Fibroblast of lung (primary cell): Measurements from ENCODE around the gene STX1A. TPM values are rescaled to one million over a fixed set of nuclear protein-coding genes. Genes with fewer than 3 reads are reported as not detected.
A peak's percentile ranks its signal among the peaks of the same experiment; 100 is the strongest.

Experiments used
- DNase-seq, 2 donors: peaks; one replicate each; pipeline versions ENCODE4 v3.0.0 to v3.0.0-alpha.2; 2010; ENCODE audit warnings: low read depth in 2 of 2
- H2AFZ ChIP-seq: 2 replicates; pipeline ENCODE4 v1.5.1; 2012; ENCODE audit warnings: low read length, control low read depth, inconsistent platforms
- H3K27ac ChIP-seq: 2 replicates; pipeline ENCODE4 v1.5.1; 2011; ENCODE audit warnings: low read length, control low read depth; ENCODE audit not compliant: insufficient read depth
- H3K27me3 ChIP-seq: 2 replicates; pipeline ENCODE4 v1.5.1; 2011; ENCODE audit warnings: mild to moderate bottlenecking, low read length; ENCODE audit not compliant: control insufficient read depth, insufficient read depth
- H3K36me3 ChIP-seq: 2 replicates; pipeline ENCODE4 v1.5.1; 2011; ENCODE audit warnings: low read length; ENCODE audit not compliant: control insufficient read depth, insufficient read depth
- H3K4me1 ChIP-seq: 2 replicates; pipeline ENCODE4 v1.5.1; 2011; ENCODE audit warnings: low read length; ENCODE audit not compliant: control insufficient read depth, insufficient read depth; ENCODE audit errors: extremely low read depth
- H3K4me2 ChIP-seq: 2 replicates; pipeline ENCODE4 v1.5.1; 2011; ENCODE audit warnings: low read length, control low read depth; ENCODE audit not compliant: insufficient read depth; ENCODE audit errors: extremely low read depth
- H3K4me3 ChIP-seq, 4 experiments: fragments of 200-600 bp in 1 of 4; sonication (generic) in 1 of 4; replicated peaks in 1 of 4; 2 replicates each; pipeline ENCODE4 v1.5.1; 2011 to 2016; ENCODE audit warnings: low read length in 4 of 4, low read depth in 3 of 4, mild to moderate bottlenecking in 3 of 4, control low read depth in 2 of 4, inconsistent platforms in 1 of 4, mixed read lengths in 1 of 4; ENCODE audit not compliant: insufficient read depth in 1 of 4; ENCODE audit errors: control extremely low read depth in 1 of 4
- H3K79me2 ChIP-seq: 2 replicates; pipeline ENCODE4 v1.5.1; 2012; ENCODE audit warnings: mild to moderate bottlenecking, low read length, inconsistent platforms; ENCODE audit not compliant: control insufficient read depth, insufficient read depth
- H3K9ac ChIP-seq: 2 replicates; pipeline ENCODE4 v1.5.1; 2011; ENCODE audit warnings: mild to moderate bottlenecking, low read length, control low read depth; ENCODE audit not compliant: insufficient read depth
- H3K9me3 ChIP-seq: 2 replicates; pipeline ENCODE4 v1.5.1; 2012; ENCODE audit warnings: low read depth, low read length; ENCODE audit not compliant: control insufficient read depth, insufficient read depth
- H4K20me1 ChIP-seq: 2 replicates; pipeline ENCODE4 v1.5.1; 2011; ENCODE audit warnings: low read length; ENCODE audit not compliant: control insufficient read depth, insufficient read depth; ENCODE audit errors: extremely low read depth
- EZH2 ChIP-seq: IDR thresholded peaks from 2 replicates; pipeline ENCODE4 v1.5.1; 2012; ENCODE audit warnings: low read length, control low read depth, mild to moderate bottlenecking; ENCODE audit errors: missing control alignments
- polyA plus RNA-seq, 2 donors: library from polyadenylated mRNA; depleted of rRNA in 1 of 2; stranded (reverse) in 1 of 2; unstranded in 1 of 2; fragments of >200 nt; gene quantifications; 2 replicates each; pipeline ENCODE4 v1.2.1, GENCODE V29; 2011 to 2012; ENCODE audit warnings: missing spikeins in 1 of 2
- total RNA-seq: library from RNA; depleted of rRNA; stranded (reverse); fragments of >200 nt; gene quantifications from 2 replicates; pipeline ENCODE4 v1.2.1, GENCODE V29; 2014
- TF ChIP-seq, protein P1 (sequence below), 2 donors: IDR thresholded peaks in 1 of 2; conservative IDR thresholded peaks in 1 of 2; 1 replicate in 1 of 2; 2 replicates in 1 of 2; pipeline ENCODE4 v1.5.1; 2011 to 2012; ENCODE audit warnings: low read length in 2 of 2, control low read depth in 1 of 2, inconsistent platforms in 1 of 2, low read depth in 1 of 2, mild to moderate bottlenecking in 1 of 2

The STX1A gene
- total and polyA plus RNA-seq, 2 donors (not counting 1 experiment from before 2014, with no cell fraction given): 7.8 to 8.1 TPM

DNA sequence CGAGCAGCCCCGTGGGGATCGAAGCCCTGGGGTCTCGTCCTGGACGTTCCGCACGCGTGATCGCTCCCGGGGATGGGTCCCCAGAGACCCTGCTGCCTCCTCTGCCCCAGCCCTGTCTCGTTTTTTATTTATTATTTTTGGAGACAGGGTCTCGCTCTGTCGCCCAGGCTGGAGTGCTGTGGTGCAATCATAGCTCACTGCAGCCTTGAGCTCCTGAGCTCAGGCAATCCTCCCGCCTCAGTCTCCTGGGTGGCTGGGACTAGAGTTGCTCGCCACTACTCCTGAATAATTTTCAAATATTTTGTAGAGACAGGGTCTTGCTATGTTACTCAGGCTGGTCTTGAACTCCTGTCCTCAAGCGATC is 319 bp upstream of the STX1A start:
- Histone ChIP-seq H3K36me3 (no peaks in the 10 kb centered on the region), H3K4me2 (peak overlapping the region; percentile 39), H3K9ac (no peak overlapping the region), H2AFZ (no peak overlapping the region), H3K27ac (no peak overlapping the region), H3K4me1 (peaks cover 28% of the 10 kb centered on the region), H4K20me1 (no peaks in the 10 kb centered on the region), H3K9me3 (no peaks in the 10 kb centered on the region), H3K27me3 (no peaks in the 10 kb centered on the region), H3K4me3 (peak overlapping the region in 3 of 4 experiments; percentile 18 to 48 (median 43)), H3K79me2 (peaks cover 33% of the 10 kb centered on the region)
- no peak for TF ChIP-seq EZH2
- TF ChIP-seq, protein P1, sequence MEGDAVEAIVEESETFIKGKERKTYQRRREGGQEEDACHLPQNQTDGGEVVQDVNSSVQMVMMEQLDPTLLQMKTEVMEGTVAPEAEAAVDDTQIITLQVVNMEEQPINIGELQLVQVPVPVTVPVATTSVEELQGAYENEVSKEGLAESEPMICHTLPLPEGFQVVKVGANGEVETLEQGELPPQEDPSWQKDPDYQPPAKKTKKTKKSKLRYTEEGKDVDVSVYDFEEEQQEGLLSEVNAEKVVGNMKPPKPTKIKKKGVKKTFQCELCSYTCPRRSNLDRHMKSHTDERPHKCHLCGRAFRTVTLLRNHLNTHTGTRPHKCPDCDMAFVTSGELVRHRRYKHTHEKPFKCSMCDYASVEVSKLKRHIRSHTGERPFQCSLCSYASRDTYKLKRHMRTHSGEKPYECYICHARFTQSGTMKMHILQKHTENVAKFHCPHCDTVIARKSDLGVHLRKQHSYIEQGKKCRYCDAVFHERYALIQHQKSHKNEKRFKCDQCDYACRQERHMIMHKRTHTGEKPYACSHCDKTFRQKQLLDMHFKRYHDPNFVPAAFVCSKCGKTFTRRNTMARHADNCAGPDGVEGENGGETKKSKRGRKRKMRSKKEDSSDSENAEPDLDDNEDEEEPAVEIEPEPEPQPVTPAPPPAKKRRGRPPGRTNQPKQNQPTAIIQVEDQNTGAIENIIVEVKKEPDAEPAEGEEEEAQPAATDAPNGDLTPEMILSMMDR (conservative IDR thresholded peaks at IDR 0.05 in 1 of 2, IDR thresholded peaks at IDR 0.05 in 1 of 2; ENCODE audit: low read depth in 1 of 2, low read length in 2 of 2): no peak
- DNase-seq: no peak

DNA sequence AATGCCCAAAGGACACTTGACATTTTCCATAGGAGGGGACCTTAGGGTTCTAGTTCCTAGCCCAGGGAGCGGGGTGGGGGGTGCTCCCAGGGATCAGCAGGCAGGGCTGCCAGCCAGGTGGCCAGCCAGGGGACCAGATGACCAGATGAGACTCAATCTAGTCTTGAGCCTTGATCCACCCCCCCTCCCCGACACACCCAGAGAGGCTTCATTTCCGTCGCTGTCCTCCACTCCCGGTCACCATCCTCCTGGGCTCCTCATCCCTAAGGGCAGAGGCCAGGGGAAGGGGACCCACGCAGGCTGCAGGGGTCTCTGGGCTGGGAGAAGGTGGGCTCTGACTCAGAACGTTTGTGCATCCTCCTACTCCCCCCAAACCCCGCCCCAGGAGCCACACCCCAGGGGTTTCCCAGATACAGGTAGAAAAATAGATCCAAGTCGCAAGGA is 1.0 kb downstream of the STX1A start:
- Histone ChIP-seq H3K4me1 (peaks cover 28% of the 10 kb centered on the region), H3K4me2 (peak overlapping the region; percentile 82), H3K79me2 (peaks cover 43% of the 10 kb centered on the region), H3K36me3 (no peaks in the 10 kb centered on the region), H4K20me1 (no peaks in the 10 kb centered on the region), H3K9ac (peak overlapping the region; percentile 77), H3K27ac (peak overlapping the region; percentile 71), H3K9me3 (no peaks in the 10 kb centered on the region), H3K27me3 (no peaks in the 10 kb centered on the region), H2AFZ (no peak overlapping the region), H3K4me3 (peak overlapping the region; percentile 71 to 87 (median 80))
- TF ChIP-seq EZH2: no peak
- TF ChIP-seq, protein P1 (conservative IDR thresholded peaks at IDR 0.05 in 1 of 2, IDR thresholded peaks at IDR 0.05 in 1 of 2; ENCODE audit: low read depth in 1 of 2, low read length in 2 of 2): no peak
- no peak for DNase-seq

DNA sequence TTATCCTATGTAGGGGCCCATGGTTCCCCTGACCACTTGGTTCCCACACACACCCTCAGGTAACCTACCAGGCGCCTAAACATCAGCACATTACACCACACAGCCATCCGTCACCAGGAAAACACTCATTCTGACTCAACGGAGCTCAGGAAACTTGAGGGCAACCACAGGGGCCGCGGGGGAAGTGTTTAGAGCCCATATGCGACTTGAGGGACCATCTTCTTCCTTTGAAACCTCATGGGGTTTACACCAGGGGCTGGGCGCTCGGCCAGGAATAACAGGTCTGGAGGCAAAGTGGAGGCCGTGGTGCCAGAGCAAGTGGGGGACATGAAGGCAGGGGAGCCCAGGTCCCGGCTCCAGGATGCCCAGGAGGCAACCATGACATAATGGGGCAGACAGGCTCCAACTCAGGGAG is 1.5 kb downstream of the STX1A start:
- Histone ChIP-seq H3K4me1 (peaks cover 28% of the 10 kb centered on the region), H3K27ac (peak overlapping the region; percentile 71), H3K9ac (no peak overlapping the region), H3K4me3 (peak overlapping the region; percentile 71 to 87 (median 80)), H3K27me3 (no peaks in the 10 kb centered on the region), H4K20me1 (no peaks in the 10 kb centered on the region), H3K9me3 (no peaks in the 10 kb centered on the region), H2AFZ (no peak overlapping the region), H3K4me2 (peak overlapping the region; percentile 82), H3K79me2 (peaks cover 48% of the 10 kb centered on the region), H3K36me3 (no peaks in the 10 kb centered on the region)
- TF ChIP-seq, protein P1 (conservative IDR thresholded peaks at IDR 0.05 in 1 of 2, IDR thresholded peaks at IDR 0.05 in 1 of 2; ENCODE audit: low read depth in 1 of 2, low read length in 2 of 2): no peak
- no peak for TF ChIP-seq EZH2
- DNase-seq: peak; percentile 64 to 93
